HUES64 (cell line): ENCODE results near the gene SLC5A11.

Experiments used
- H3K27ac ChIP-seq: 2 replicates; pipeline ENCODE4 v1.7.0; 2013; ENCODE audit warnings: low read depth, low read length, inconsistent platforms
- H3K27me3 ChIP-seq: 2 replicates; pipeline ENCODE4 v1.6.1; 2013; ENCODE audit warnings: mild to moderate bottlenecking, low read length; ENCODE audit not compliant: insufficient read depth
- H3K36me3 ChIP-seq: 2 replicates; pipeline ENCODE4 v1.6.1; 2013; ENCODE audit warnings: mild to moderate bottlenecking, low read length; ENCODE audit not compliant: insufficient read depth
- H3K4me1 ChIP-seq: 2 replicates; pipeline ENCODE4 v1.6.1; 2013; ENCODE audit warnings: mild to moderate bottlenecking, low read length, moderate library complexity; ENCODE audit not compliant: insufficient read depth
- H3K4me3 ChIP-seq: 2 replicates; pipeline ENCODE4 v1.5.1; 2013; ENCODE audit warnings: mild to moderate bottlenecking, low read length, moderate library complexity
- H3K9ac ChIP-seq: 2 replicates; pipeline ENCODE4 v1.6.1; 2013; ENCODE audit warnings: mild to moderate bottlenecking, low read depth, low read length
- H3K9me3 ChIP-seq: 2 replicates; pipeline ENCODE4 v1.6.1; 2013; ENCODE audit warnings: low read depth, low read length; ENCODE audit not compliant: insufficient read depth
- WGBS: fragments of 150-250, 120-280 bp; methylation state at CpG from one replicate; pipeline ENCODE4 v1.1.7; 2013; ENCODE audit warnings: missing lambda C conversion rate; 5-methylcytosine and 5-hydroxymethylcytosine counted together

The SLC5A11 gene

DNA sequence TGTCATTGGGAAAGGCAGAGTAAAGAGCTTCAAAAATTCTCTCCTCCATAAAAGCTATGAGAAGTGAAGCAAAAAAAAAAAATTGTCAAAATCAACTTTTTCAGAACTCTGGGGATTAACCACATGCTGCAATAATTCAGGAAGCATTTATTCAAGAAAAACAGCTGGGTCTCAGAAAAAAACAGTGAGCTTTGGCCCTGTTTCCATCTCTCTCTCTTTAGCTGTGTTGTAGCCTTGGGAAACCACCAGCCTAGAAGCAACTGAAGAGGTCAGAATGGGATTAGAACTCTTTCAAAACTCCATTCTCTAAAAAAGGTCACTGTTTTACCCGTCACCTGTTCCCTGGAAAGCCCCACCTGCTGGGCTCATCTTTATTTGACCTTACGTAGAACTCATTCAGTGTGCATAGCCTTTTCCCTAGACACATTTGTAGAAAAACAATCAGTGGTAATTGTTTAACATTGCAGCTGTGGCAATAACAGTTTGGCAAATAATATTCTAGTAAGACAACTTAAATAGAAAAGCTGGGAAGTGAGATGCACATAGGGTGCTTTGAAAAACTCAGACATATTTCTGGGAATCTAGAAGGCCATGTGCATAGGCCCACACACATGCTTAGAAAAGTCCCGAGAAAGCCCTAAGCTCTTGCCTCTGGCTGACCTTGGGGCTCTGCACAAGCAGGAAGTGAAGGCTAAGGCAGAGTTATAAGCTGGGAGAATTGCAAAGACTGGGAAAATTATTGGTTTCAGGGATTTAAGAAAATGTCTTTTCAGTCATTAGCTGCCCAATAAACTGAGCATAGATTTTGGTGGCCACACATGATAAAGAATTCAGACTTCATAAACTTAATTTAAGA, 18.0 kb downstream of the SLC5A11 start:
- Histone ChIP-seq H3K27me3 (no peaks in the 10 kb centered on the region), H3K4me3 (no peak overlapping the region), H3K9ac (no peak overlapping the region), H3K36me3 (no peaks in the 10 kb centered on the region), H3K27ac (no peak overlapping the region), H3K4me1 (no peaks in the 10 kb centered on the region), H3K9me3 (peaks cover 3% of the 10 kb centered on the region; the same call in 1 of the 2 replicates)
- 94% methylated on average over 3 of the region's 3 CpGs for WGBS

DNA sequence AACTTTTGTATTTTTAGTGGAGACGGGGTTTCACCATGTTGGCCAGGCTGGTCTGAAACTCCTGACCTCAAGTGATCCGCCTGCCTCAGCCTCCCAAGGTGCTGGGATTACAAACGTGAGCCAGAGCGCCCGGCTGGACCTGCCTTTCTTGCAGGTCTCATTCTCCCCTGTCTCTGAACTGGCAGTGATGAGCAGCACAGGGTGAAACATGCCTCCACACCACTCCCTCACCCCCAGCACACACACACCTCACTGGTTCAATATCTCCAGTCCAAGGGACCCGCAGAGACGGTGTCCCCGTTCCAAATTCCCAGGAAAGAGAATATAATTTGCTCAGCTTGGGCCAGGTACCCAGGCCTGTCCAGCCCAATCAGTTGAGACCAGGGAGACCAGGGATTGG, 23.3 kb downstream of the SLC5A11 start:
- WGBS = 85% methylated on average over 8 of the region's 8 CpGs

DNA sequence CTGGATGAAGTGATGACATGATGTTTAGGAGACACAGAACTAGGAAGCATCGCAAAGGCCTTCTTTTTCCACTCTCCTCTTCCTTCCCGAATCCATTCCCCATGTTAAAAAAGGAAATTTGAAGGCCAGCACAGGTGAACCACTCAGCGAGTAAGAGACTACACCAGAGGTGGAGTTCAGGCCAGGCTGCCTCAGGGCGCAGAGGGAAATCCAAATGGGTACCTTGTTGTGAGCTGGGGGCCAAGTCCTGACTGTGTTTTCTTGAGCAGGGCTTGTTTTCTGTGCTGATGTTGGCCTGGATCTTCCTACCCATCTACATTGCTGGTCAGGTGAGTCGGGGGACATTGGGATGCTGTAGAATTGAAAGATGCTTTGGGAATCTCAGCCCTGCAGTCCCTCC, 26.1 kb downstream of the SLC5A11 start:
- Histone ChIP-seq H3K27me3 (no peaks in the 10 kb centered on the region), H3K27ac (no peak overlapping the region), H3K36me3 (no peaks in the 10 kb centered on the region), H3K4me1 (no peaks in the 10 kb centered on the region), H3K4me3 (no peak overlapping the region), H3K9ac (no peak overlapping the region), H3K9me3 (no peaks in the 10 kb centered on the region)
- WGBS = 90% methylated on average over 4 of the region's 5 CpGs

More for the DNA sequence above, 23.3 kb downstream of the SLC5A11 start:
- no peaks in the 10 kb centered on the region for H3K4me1 ChIP-seq
- peaks cover 2% of the 10 kb centered on the region; the same call in 1 of the 2 replicates for H3K9me3 ChIP-seq
- no peak overlapping the region for H3K4me3 ChIP-seq
- no peak overlapping the region for H3K27ac ChIP-seq
- no peaks in the 10 kb centered on the region for H3K36me3 ChIP-seq
- no peaks in the 10 kb centered on the region for H3K27me3 ChIP-seq
- no peak overlapping the region for H3K9ac ChIP-seq

DNA sequence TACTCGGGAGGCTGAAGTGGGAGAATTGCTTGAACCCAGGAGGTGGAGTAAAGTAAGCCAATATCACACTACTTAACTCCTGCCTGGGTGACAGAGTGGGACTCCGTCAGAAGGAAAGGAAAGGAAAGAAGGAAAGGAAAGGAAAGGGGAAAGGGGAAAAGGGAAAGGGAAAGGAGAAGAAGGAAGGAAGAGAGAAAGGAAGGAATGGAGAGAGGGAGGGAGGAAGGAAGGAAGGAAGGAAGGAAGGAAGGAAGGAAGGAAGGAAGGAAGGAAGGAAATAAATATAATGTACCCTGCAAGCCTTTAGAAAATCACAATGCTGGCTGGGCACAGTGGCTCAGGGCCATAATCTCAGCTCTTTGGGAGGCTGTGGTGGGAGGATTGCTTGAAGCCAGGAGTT, 27.3 kb downstream of the SLC5A11 start:
- WGBS = 83% methylated on average over 1 of the region's 2 CpGs

DNA sequence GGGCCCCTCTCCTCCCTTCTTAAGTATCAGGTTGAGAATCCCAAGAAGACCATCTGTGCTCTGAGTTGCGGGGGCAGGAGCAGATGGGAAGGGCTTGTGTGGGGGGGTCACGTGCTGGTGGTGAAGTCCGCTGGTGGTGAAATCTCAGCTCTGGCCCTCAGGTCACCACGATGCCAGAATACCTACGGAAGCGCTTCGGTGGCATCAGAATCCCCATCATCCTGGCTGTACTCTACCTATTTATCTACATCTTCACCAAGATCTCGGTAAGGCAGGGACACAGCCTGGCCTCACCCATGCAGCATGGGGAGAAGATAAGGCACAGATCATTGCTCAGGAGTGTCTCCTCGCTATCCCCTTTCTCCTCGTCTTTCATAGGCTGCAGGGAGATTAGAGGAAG, 29.7 kb downstream of the SLC5A11 start:
- Histone ChIP-seq H3K4me3 (no peak overlapping the region), H3K9ac (no peak overlapping the region), H3K27ac (no peak overlapping the region), H3K4me1 (no peaks in the 10 kb centered on the region), H3K27me3 (no peaks in the 10 kb centered on the region), H3K36me3 (no peaks in the 10 kb centered on the region), H3K9me3 (no peaks in the 10 kb centered on the region)
- 91% methylated on average over 10 of the region's 10 CpGs for WGBS

More for the DNA sequence above, 27.3 kb downstream of the SLC5A11 start:
- H3K9me3 ChIP-seq = no peaks in the 10 kb centered on the region
- no peak overlapping the region for H3K4me3 ChIP-seq
- H3K36me3 ChIP-seq = no peaks in the 10 kb centered on the region
- no peak overlapping the region for H3K27ac ChIP-seq
- H3K27me3 ChIP-seq = no peaks in the 10 kb centered on the region
- H3K9ac ChIP-seq = no peak overlapping the region
- H3K4me1 ChIP-seq = no peaks in the 10 kb centered on the region

DNA sequence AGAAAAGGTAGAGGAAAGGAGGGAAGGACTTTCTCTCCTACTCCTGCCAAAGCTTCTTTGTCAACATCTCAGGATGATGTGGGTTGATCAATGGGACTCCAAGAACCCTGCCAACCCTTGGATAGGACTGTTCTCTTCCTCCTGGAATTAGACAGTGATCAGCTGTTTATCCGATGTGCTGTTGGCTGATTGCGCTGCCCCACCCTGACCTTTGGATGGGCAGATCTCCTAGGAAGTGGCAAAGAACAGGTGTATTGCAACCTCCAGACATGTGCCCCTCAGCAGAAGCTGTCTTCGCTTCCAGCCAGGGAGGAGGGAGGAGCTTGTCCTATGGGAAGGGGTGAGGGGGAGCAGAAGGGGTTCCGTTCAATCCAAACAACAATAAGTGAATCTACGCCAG, 30.5 kb downstream of the SLC5A11 start:
- no peak overlapping the region for H3K4me3 ChIP-seq
- H3K9ac ChIP-seq = no peak overlapping the region; the same call in 1 of the 2 replicates
- H3K27me3 ChIP-seq = no peaks in the 10 kb centered on the region
- H3K9me3 ChIP-seq = no peaks in the 10 kb centered on the region
- H3K36me3 ChIP-seq = no peaks in the 10 kb centered on the region
- no peak overlapping the region for H3K27ac ChIP-seq
- WGBS = 96% methylated on average over 5 of the region's 5 CpGs
- no peaks in the 10 kb centered on the region for H3K4me1 ChIP-seq

DNA sequence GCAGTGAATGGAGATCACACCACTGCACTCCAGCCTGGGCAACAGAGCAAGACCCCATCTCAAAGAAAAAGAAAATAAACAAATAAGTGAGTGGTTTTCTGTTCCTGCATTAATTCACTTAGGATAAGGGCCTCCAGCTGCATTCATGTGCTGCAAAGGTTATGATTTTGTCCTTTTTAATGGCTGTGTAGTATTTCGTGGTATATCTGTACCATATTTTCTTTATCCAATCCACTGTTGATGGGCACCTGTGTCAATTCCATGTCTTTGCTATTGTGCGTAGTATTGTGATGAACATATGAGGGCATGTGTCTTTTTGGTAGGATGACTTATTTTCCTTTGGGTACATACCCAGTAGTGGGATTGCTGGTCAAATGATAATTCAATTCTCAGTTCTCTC, 33.9 kb downstream of the SLC5A11 start:
- no peaks in the 10 kb centered on the region for H3K36me3 ChIP-seq
- H3K9me3 ChIP-seq = no peaks in the 10 kb centered on the region
- H3K27me3 ChIP-seq = no peaks in the 10 kb centered on the region
- WGBS = 84% methylated on average over 2 of the region's 2 CpGs
- no peak overlapping the region for H3K9ac ChIP-seq
- H3K4me1 ChIP-seq = no peaks in the 10 kb centered on the region
- H3K4me3 ChIP-seq = no peak overlapping the region
- no peak overlapping the region for H3K27ac ChIP-seq

DNA sequence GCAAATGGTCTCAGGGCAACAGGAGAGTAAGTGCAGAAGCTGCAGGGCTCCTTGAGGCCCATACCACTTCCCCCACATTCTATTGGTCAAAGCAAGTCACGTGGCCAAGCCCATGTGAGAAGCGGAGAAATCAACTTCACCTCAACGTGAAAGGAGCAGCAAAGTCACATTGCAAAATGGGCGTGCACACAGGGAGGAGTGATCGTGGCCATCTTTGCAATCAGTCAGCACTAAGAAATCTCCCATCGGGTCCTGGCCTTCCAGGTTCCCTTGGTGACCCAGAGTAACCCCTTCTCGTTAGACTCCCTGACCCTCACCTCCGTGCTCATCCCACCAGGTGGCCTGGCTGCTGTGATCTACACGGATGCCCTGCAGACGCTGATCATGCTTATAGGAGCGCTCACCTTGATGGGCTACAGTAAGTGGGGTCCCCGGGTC, 38.0 kb downstream of the SLC5A11 start:
- WGBS = 81% methylated on average over 12 of the region's 12 CpGs
- H3K36me3 ChIP-seq = no peaks in the 10 kb centered on the region
- H3K9ac ChIP-seq = no peak overlapping the region
- no peak overlapping the region for H3K27ac ChIP-seq
- H3K27me3 ChIP-seq = no peaks in the 10 kb centered on the region
- H3K9me3 ChIP-seq = no peaks in the 10 kb centered on the region
- no peak overlapping the region for H3K4me3 ChIP-seq
- no peaks in the 10 kb centered on the region for H3K4me1 ChIP-seq

DNA sequence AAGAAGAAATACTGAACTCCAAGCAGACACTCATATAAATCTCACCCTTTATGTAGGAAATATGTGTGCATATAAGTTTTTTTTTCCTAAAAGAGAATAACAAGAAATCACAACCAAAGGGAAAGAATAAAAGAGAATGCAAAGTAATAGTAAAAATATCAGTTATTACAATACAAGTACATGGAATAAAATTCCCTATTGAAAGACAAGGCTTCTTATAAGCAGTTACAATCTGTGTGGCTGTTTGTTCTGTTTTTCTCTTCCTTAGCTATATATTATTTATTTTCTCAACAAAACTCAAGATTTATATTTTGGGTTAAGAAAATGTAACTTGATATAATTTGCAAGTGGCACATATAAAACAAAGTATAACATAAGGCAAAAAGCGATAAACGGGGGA, 41.7 kb downstream of the SLC5A11 start:
- H3K27ac ChIP-seq = no peak overlapping the region
- H3K4me3 ChIP-seq = no peak overlapping the region
- H3K4me1 ChIP-seq = no peaks in the 10 kb centered on the region
- H3K36me3 ChIP-seq = no peaks in the 10 kb centered on the region
- no peak overlapping the region for H3K9ac ChIP-seq
- H3K9me3 ChIP-seq = no peaks in the 10 kb centered on the region
- no peaks in the 10 kb centered on the region for H3K27me3 ChIP-seq
- no CpG with 5 or more reads among the region's 2 CpGs for WGBS

DNA sequence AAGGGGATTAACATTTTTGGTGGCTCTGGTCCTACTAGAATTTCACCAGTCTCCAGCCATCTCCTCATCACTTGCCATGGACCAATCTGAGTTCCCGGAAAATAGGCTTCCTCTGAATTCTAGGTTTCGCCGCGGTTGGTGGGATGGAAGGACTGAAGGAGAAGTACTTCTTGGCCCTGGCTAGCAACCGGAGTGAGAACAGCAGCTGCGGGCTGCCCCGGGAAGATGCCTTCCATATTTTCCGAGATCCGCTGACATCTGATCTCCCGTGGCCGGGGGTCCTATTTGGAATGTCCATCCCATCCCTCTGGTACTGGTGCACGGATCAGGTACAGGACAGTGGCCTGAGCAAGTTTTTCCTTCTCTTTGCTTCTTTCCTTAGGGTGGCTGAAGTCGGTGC, 45.0 kb downstream of the SLC5A11 start:
- Histone ChIP-seq H3K9me3 (no peaks in the 10 kb centered on the region), H3K27ac (no peak overlapping the region)
- WGBS = 88% methylated on average over 13 of the region's 13 CpGs

DNA sequence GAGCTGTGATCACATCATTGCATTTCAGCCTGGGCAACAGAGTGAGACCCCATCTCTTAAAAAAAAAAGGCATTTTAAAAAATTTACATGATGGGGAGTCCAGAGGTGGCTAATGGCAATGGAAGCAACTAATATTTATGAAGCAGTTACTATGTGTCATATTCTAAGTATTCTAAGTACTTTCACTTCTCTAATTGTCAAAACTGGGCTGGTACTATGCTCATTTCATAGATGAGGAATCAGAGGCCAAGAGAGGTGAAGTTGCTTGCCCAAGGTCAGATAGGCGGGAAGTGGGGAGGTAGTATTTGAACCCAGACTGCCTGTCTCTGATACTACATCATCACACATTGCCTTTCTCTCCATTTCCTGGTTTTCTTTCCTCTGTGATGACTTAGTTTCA, 50.7 kb downstream of the SLC5A11 start:
- H3K9me3 ChIP-seq = no peaks in the 10 kb centered on the region
- no peak overlapping the region for H3K27ac ChIP-seq
- WGBS = no CpG with 5 or more reads among the region's 1 CpG
- H3K4me3 ChIP-seq = no peak overlapping the region
- H3K36me3 ChIP-seq = no peaks in the 10 kb centered on the region
- no peak overlapping the region for H3K9ac ChIP-seq
- no peaks in the 10 kb centered on the region for H3K4me1 ChIP-seq
- H3K27me3 ChIP-seq = no peaks in the 10 kb centered on the region

More for the DNA sequence above, 45.0 kb downstream of the SLC5A11 start:
- Histone ChIP-seq H3K27me3 (no peaks in the 10 kb centered on the region), H3K4me3 (no peak overlapping the region), H3K36me3 (no peaks in the 10 kb centered on the region), H3K9ac (no peak overlapping the region), H3K4me1 (no peaks in the 10 kb centered on the region)
